NCI-H2171 (cell line): Measurements from ENCODE around the gene CRABP2.

ENCODE experiments used
- DNase-seq: peaks from one replicate; lab custom pipeline; 2025; lab: John Stamatoyannopoulos, UW

CRABP2 gene

DNA sequence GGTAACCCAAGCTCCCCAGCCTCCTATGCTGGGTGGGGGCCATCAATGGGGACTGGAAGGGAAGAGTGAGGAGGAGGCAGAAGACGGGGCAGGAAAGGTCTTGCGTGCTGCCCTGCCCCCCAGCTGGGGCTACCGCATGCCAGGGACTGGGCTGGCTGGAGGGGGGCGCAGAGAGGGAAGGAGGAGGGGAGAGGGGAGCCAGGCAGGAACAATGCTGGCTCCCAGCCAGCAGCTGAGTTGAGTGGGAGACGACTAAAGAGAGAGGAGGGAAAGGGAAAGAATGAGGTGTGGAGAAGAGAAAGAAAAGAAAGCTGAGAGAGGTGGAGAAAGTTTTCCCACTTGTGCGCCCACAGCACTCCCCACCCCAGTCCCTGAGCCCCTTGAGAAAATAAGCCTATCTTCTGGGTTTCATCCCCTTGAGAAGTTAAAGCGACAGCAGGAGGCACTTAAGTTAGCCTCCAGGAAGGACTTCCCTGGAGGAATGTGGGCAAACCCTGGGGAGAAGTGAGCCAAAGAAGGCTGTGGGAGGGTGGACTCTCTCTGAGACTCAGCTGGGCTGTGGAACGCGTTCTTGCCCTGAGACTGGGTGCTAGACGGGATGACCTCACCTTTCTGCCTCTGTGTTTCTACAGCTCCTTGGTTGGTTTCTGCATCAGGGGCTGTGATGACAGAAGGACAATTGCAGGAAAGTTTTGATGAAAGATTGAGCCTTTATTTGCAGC is 15.3 kb downstream of the CRABP2 start:
- DNase-seq, result peak; percentile 18

DNA sequence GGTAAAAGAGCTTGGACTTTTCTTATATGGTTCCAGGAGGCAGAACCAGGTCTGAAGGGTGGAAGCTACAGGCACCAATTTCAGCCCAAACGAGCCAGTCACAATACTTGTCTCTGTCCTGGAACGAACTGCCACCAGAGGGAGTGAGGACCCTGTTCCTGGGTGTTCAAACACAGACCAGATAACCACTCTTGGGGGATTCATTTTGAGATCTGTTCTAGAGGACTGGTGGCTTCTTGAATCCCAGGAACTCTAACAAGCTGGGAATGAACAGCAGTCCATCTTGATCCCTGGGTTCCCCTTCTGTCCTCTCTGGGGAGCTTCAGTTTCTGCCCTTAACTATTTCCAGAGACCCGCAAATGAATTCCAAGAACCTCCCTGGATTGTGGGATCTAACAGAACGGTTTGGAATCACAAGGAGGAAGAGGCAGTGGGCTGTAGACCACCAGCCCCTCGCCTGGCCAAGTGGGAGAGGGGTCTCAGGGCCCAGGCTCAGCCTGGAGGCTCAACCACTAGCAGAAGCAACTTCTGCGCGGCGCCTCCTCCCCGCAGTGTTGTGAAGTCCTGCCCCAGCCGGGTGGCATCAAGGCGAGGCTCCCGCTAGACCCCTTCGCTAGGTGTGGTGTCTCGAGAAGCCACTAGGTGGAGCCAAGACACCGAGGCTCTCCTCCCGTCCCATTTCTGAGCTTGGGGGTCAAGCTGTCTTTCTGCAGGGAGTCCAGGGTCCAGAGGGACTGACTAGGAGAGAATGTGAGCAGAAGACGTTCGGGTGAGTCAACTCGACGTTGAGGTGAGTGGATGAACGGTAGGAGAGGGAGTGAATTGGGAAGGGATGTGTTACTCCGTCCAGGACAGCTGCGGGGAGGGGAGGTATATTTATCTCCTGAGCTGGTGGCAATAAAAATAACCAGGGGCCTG is 16.1 kb downstream of the CRABP2 start:
- DNase-seq, result peak; percentile 65

DNA sequence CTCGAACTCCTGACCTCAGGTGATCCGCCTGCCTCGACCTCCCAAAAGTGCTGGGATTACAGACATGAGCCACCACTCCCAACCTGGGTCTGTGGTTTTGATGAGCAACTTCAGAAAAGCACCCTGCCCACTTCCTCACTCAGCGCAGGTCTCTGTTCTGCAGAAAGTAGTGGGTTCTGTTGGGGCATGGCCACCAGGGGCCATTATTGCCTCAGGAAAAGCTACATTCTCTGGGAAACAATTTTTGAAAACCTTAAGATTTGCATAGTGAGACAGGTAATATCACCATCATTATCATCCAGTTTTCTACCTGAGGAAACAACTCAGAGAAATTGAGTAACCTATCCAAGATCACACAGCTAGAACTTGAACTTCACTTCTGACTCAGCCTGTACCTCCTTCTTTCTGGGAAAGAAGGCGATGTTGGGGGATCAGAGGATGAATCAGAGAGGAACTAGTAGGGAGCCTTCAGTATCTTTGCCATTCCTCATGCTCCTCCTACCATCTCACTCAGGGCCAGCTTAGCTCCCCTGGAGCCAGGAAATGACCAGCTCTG is 21.1 kb downstream of the CRABP2 start:
- DNase-seq, result no peak

DNA sequence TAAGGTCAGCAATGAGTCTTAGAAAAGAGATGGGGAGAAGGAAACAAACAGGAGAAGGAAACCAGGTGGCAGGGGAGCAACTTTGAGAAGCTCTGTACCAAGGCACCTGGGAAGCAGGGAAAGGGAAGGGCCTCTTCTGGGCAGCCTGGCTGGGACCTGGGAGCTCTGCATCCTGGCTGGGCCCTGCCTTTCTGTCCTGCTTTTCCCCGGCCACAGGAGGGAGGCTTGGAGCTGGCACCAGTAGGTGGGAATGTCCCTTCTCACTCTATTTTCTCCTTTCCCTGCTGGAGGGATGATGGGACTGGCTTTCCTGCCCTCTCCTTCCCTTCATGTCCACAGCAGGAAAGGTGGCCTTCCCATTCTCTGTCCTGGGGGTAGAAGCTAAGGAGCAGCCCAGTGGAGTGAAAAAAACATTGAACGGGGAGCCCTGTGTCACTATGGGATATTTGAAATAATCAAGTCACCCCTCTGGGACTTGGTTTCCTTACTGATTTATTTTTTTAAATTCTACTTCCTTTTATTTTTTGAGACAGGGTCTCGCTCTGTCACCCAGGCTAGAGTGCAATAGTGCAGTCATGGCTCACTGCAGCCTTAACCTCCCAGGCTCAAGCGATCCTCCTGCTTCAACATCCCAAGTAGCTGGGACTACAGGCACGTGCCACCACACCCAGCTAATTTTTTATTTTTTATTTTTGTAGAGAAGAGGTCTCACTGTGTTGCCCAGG is 23.1 kb downstream of the CRABP2 start:
- no peak for DNase-seq

DNA sequence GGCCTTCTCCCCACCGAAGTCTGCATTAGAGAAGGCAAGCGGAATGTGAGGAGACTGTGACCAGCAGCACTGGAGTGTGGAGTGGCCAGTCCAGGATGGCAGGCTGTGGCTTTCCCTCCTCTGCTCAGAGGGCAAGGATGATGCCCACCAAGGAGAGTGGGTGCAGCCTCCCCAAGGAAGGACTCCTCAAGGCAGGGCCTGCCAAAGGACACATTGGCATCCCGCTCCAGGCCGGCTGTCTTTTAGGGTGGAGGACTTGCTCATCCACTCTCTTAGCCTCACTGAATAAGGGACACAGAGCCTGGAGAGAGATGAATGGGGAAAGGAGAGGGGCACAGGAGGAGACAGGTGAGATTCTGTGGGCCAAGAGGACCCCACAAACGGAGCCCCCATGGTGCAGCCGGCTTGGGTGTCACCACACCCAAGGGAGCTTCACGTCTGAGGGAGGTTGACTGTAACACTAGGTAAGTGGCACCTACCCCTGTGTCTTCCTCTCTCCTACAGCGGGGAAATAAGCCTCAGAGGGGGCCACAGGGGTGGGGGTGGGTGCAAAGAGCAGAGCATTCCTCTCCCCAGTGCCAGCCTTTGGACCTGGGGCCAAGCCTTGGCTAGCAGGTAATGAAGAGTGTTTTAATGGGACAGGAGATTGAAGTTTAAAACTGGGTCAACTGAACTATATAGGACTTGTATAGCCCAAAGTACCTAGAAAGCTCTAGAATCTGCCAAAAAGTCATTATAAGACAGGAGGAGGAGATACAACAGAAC is 24.0 kb downstream of the CRABP2 start:
- no peak for DNase-seq

DNA sequence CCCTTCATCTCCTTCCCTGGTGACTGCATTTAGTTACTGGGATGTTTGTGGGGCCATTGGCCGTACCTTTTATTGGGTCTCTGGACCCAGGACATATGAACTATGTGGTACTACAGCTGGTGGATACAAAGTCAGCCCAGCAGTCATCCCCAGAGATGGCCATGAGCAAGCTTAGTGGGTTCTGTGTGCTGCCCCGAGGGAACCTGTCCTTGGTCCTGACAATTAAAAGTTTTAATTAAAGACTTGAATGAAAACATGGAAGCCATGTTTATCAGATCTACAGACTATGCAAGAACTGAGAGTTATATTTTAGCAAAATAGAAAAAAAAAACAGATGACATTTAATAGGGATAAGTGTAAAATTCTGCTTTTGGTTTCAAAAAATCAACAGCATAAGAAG is 25.3 kb downstream of the CRABP2 start:
- DNase-seq, result no peak

DNA sequence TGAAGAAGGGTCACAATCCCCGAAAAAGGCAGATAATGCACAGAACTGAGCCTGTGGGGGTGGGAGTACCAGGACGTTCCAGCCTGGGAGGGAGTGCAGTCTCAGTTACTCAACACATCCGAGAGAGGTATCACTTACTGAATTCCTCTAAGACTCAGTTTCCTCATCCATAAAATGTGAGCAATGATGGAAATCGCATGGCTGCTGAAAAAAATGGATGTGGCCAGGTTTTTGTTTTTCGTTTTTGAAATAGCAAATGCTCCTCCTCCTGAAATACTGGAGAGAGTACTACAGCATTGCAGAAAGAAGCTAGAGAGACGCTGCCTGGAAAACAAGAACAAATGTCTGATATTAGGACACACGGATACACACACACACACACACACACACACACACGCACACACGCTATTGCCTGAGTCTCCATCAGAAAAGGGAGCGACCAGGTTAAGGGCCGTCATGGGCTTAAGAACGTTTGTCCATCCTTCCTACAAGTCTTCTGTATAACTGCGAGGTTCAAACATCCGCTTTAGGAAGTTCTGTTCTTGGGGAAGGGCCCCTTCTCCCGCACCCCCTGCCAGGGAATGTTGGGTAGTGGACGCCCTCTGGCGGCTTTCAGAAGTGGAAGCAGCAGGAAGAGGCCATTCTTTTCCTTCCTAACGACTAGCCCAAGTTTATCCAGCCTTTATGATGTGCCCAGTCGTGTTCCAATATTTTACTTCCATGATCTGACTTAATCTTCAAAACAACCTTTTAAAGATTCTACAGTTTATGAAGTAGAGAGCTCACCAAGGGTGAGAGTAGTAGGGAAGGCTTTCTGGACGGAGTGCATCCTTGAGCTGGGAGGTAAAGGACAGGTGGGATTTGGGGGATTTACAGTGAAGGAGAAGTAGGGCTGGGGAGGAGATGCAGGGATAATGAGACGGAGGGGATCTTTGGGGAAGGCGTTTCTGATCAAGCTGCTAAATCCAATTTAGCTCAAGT is 27.5 kb downstream of the CRABP2 start:
- peak; percentile 20 for DNase-seq

DNA sequence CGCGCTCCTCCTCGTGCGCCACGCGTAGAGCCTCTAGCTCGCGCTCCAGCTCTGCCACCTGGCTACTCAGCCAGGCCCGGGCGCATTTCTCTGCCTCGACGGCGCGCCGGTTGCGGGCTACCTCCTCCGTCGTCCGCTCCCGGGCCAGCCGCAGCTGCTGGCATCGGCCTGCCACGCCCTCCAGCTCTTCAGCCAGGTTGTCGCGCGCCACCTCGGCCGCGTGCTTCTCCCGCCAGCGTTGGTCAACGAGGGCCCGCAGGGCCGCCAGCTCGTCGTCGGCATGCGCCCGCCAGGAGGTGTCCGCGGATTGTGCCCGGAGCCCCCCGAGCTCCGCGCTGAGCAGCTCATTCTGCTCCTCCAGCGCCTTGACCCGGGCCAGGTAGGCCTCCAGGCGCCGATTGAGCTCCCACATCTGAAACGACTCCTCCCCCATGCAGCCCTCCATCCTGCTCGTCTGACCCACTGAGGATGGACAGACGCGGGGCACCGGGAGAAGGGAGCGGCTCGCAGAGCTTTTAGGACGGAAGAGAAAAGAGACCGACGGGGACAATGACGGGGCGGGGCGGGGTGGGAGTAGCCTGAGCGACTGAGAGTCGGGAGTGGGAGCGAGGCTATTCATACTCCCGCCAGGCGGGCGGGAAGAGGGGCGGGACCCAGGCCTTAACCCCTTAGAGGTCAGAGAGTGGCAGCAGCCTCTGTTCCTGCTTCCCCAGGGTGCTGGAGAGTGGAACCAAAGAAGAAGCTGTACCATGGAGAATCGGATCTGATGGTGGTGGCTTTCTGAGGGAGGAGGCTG is 28.4 kb downstream of the CRABP2 start, which contains the start of gene NES:
TSS of gene NES (minus strand) at position 588 of the 796 bp plus-strand sequence. CDS start at position 445, 143 bp downstream.
- DNase-seq, result no peak

DNA sequence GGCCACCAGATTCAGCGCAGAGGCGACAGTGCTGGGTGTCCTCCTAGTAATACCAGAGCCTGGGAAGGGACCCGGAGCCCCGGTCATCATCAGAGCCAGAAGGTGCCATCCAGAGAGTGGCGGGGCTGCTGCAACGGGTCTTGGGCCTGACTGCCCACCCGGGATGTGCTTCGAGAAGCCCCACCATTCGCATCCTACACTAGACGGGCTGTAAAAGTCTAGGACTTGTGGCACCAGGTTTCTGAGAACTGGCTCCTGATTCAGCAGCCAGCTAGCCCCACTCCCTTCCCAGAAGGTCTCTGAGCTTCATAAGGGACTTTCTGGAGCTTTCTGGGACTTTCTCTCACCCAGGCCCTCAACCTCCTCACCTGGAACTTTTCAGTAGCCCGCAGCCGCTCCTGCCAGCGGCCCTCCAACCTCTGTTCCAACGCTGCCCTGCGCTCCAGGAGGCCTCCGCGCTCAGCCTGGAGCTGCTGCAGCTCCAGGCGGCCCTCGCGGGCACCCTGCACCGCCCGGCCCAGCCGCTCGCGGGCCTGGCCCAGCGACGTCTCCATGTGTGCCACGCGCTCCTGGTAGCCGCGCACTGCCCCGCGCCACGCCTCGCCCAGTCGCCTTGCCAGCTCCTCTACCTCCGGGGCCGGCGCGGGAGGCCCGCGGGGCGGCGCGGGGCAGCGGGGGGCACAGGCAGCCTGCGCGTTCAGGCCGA is 29.1 kb downstream of the CRABP2 start:
- no peak for DNase-seq

DNA sequence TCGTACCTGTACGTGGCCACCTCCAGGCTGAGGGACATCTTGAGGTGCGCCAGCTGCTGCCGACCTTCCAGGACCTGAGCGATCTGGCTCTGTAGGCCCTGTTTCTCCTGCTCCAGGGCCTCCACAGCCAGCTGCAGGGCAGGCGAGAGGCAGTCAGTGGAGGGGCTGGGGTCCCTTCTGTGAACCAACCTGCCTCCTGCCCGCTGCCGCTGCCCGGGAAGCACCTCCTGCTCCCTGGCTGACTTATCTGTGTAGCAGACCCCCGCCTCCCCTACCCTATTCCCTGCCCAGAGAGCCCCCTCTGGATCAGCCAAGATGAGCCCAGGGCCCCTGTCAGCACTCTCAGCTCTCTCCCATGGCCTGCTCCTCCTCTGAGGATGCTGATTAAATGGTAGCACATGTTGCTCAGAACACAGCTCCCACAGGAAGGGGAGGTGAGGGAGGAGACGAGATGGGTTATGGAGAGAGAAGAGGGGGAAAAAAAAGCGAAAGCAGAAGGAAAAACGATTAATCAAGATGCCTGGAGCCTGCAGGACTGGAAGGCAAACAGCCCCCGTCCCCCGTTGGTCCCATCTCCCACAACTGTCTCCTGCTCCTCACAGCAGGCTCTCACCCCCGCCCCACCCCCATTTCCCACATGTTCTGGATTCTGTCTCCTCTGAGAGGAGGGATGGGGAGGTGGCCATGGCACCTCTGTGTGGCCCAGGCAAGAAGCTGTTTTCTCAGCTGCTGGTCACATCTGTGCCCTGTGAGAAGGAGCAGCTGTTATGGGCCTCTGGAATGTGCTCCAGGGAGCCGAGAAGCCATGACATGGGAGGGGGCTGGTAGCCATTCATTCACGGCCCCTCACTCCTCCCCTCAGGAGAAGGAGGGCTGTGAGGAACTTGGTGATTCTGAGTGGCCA is 29.9 kb downstream of the CRABP2 start:
- peak; percentile 59 for DNase-seq

DNA sequence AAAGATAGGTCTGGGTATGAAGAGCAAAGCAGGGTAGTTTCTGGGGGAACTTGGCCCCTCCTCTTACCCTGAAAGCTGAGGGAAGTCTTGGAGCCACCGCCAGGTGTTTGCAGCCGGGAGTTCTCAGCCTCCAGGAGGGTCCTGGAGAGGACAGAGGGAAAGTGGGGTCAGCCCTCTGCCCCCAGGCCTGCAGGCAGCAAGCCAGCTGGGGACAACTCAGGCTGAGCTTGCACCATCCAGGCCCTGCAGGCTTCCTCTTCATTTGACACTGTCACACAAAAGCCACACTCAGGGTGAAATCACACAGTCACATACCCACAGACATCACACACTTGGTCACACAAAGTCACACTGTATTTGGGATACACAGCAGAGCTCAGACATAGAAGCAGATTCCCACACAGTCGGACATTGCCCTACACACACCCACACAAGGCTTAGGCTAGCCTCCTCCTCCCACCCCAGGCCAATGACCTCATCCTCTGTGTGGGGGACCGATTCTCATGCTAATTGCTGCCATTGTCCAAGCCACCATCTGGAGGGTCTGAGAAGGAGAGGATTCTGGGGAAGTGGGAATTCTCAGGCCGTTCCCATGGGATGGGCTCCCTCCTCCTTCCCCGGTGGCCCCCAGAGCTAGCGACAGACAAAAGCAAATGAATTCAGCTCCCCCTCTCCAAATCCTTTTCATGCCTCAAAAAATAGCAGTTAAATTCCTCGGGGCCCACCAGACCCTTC is 31.8 kb downstream of the CRABP2 start:
- no peak for DNase-seq

DNA sequence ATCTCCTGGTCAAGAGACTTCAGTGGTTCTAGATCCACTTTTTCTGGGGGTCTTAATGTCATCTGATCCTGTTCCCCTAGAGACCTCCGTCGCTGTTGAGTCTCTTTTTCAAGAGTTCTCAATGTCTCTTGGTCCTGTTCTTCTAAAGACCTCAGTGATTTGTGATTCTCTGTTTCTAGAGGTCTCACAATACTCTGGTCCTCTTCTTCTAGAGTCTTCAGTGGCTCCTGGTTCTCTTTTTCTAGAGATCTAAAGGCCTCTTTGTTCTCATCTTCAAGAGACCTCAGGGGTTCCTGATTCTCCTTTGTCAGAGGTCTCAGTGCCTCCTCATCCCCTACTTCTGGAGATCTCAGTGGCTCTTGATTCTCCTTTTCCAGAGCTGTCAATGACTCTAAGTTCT is 33.6 kb downstream of the CRABP2 start:
- no peak for DNase-seq

DNA sequence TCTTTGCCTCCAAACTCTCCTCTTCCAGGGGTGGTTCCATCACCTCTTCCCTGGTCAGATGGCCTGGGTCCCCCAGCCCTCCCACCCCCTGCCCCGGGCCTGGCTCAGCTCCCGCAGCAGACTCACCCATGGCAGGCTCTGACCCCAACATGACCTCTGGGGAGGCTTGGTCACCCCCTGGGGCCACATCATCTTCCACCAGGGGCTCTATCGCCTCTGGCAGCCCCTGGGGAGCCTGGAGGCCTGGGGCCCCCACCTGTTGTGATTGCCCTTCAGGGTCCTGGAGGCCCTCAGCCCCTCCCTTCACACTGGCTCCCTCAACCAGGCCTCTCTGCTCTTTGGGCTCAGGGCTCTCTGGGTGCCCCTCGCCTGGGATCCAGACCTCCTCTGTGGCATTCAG is 34.6 kb downstream of the CRABP2 start:
- DNase-seq, result no peak

DNA sequence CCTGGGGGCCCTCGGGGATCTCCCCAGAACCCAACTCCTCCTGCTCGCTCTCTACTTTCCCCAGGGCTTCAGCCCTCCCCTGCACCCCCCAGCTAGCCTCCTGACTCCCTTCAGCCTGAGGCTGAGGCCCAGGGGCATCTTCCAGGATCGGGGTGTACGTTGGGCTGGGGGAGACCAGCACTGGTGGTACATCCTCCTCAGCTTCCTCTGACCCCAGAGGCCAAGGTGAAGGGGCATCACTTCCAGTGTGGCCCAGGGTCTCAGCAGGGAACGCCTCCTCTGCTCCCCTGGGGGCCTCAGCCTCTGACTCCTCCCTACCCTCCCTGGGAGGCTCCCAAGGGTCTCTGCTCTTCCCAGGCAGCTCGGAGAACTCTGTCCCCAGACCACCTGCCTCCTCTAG is 35.0 kb downstream of the CRABP2 start:
- no peak for DNase-seq

DNA sequence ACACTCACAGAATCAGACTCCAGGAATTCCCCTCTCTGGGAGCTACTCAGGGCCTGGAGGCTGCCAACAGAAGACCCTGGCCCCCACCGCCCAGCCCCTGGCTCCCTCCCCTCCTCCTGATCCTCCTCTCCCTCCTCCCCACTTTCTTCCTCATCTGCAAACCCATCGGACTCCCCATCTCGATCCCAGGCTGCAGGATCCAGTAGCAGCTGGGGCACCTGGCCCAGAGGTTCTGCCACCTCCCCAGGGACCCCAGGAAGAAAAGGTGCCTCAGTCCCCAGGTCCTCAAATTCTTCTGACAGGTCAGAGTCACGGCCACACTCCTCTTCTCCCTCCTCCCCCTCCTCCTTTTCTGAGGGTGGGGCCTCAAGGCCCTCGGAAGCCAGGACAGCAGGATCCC is 35.6 kb downstream of the CRABP2 start:
- no peak for DNase-seq

DNA sequence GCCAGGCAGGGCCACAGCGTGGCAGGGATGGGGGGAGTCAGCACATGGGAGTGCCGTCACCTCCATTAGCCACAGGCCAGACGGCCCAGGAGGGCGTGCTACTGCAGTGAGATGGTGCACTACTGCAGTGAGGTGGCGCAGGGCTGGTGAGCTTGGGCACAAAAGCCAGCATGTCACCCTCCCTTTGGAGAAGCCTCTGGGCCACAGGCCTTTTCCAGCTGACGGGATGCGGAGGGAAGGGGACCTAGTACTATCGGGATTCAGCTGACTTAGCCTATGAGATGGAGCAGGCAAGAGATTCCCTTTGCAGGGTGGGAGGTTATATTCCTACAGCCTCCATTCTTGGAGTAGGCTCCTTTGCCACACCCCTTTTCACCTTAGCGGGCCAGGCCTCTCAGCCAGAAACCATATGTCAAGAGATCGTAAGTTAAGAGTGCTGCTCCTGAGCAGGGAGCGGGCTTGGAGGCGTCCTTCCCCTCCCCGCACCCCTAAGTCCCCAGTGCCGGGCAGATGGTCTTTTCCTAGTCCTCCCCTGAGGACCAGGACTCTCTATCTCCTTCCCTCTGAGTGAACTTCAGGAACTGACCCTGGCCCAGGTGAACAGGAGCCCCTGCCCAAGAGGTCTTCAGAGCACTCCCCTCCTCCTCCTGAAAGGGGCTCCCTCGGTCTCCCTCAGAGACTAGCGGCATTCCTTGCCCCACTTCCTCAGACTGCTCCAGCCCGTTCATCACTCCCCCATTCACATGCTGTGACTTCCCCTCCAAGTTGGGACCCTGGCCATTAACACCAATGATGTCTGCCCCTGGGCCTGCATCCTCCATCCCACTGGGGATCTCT is 36.4 kb downstream of the CRABP2 start:
- DNase-seq, result no peak
